H9 (cell line): ENCODE measurements around the gene LYRM2. TPM values are rescaled to one million over a fixed set of nuclear protein-coding genes. Genes with fewer than 3 reads are reported as not detected.

Experiments
- DNase-seq: peaks from one replicate; pipeline ENCODE4 v3.0.0-alpha.2; 2017
- H2AFZ ChIP-seq: one replicate; pipeline ENCODE4 v1.6.1; 2013; ENCODE audit warnings: mild to moderate bottlenecking, low read length, control low read depth, moderate library complexity
- H2AK5ac ChIP-seq: 2 replicates; pipeline ENCODE4 v1.6.1; 2013; ENCODE audit warnings: low read length, control low read depth, mixed read lengths; ENCODE audit not compliant: insufficient read length
- H2BK120ac ChIP-seq: one replicate; pipeline ENCODE4 v1.6.1; 2013; ENCODE audit warnings: low read depth, mild to moderate bottlenecking, low read length, control low read depth, inconsistent platforms; ENCODE audit not compliant: poor library complexity, severe bottlenecking
- H2BK12ac ChIP-seq: 2 replicates; pipeline ENCODE4 v1.6.1; 2013; ENCODE audit warnings: low read length, control low read depth, mixed read lengths, low read depth; ENCODE audit not compliant: insufficient read length
- H2BK15ac ChIP-seq: 2 replicates; pipeline ENCODE4 v1.6.1; 2013; ENCODE audit warnings: low read depth, low read length, control low read depth
- H2BK20ac ChIP-seq: one replicate; pipeline ENCODE4 v1.6.1; 2013; ENCODE audit warnings: low read depth, mild to moderate bottlenecking, low read length, control low read depth, inconsistent platforms; ENCODE audit not compliant: poor library complexity, severe bottlenecking
- H2BK5ac ChIP-seq: 2 replicates; pipeline ENCODE4 v1.6.1; 2013; ENCODE audit warnings: low read length, control low read depth, mixed read lengths; ENCODE audit not compliant: insufficient read length
- H3K14ac ChIP-seq: 2 replicates; pipeline ENCODE4 v1.6.1; 2013; ENCODE audit warnings: low read length, control low read depth; ENCODE audit not compliant: insufficient read depth
- H3K18ac ChIP-seq: 2 replicates; pipeline ENCODE4 v1.6.1; 2013; ENCODE audit warnings: low read depth, mild to moderate bottlenecking, mixed read lengths, low read length, control low read depth; ENCODE audit not compliant: insufficient read length
- H3K23ac ChIP-seq: 2 replicates; pipeline ENCODE4 v1.6.1; 2013; ENCODE audit warnings: low read length, control low read depth, mixed read lengths, low read depth; ENCODE audit not compliant: insufficient read length
- H3K23me2 ChIP-seq: 2 replicates; pipeline ENCODE4 v1.6.1; 2013; ENCODE audit warnings: low read depth, mild to moderate bottlenecking, mixed read lengths, low read length, control low read depth; ENCODE audit not compliant: insufficient read length, poor library complexity, severe bottlenecking
- H3K27ac ChIP-seq: 2 replicates; pipeline ENCODE4 v1.5.1; 2013; ENCODE audit warnings: low read length, control low read depth, mixed read lengths, low read depth; ENCODE audit not compliant: insufficient read length
- H3K27me3 ChIP-seq: 2 replicates; pipeline ENCODE4 v1.6.1; 2013; ENCODE audit warnings: low read length, control low read depth, inconsistent platforms; ENCODE audit not compliant: insufficient read depth
- H3K4ac ChIP-seq: 2 replicates; pipeline ENCODE4 v1.6.1; 2013; ENCODE audit warnings: low read depth, mild to moderate bottlenecking, control low read depth, inconsistent platforms, low read length, moderate library complexity
- H3K4me1 ChIP-seq: 2 replicates; pipeline ENCODE4 v1.6.1; 2013; ENCODE audit warnings: low read length, control low read depth, inconsistent platforms; ENCODE audit not compliant: insufficient read depth
- H3K4me2 ChIP-seq: 2 replicates; pipeline ENCODE4 v1.6.1; 2013; ENCODE audit warnings: low read length, control low read depth, mixed read lengths; ENCODE audit not compliant: insufficient read length, insufficient read depth
- H3K56ac ChIP-seq: 2 replicates; pipeline ENCODE4 v1.6.1; 2013; ENCODE audit warnings: low read depth, mild to moderate bottlenecking, mixed read lengths, low read length, control low read depth; ENCODE audit not compliant: insufficient read length
- H3K79me1 ChIP-seq: 2 replicates; pipeline ENCODE4 v1.6.1; 2013; ENCODE audit warnings: low read depth, mild to moderate bottlenecking, moderate library complexity, low read length, control low read depth, inconsistent platforms; ENCODE audit not compliant: insufficient read depth, poor library complexity, severe bottlenecking
- H3K79me2 ChIP-seq: 2 replicates; pipeline ENCODE4 v1.6.1; 2013; ENCODE audit warnings: low read length, control low read depth, inconsistent platforms; ENCODE audit not compliant: insufficient read depth
- H3K9ac ChIP-seq: 2 replicates; pipeline ENCODE4 v1.6.1; 2013; ENCODE audit warnings: low read length, control low read depth, mixed read lengths; ENCODE audit not compliant: insufficient read length; ENCODE audit errors: extremely low read depth
- H3K9me3 ChIP-seq: one replicate; pipeline ENCODE4 v1.6.1; 2013; ENCODE audit warnings: low read depth, low read length, inconsistent platforms; ENCODE audit not compliant: control insufficient read depth
- H3T11ph ChIP-seq: one replicate; pipeline ENCODE4 v1.6.1; 2013; ENCODE audit warnings: mild to moderate bottlenecking, low read length, control low read depth, inconsistent platforms
- H4K20me1 ChIP-seq: one replicate; pipeline ENCODE4 v1.6.1; 2013; ENCODE audit not compliant: control insufficient read depth, insufficient read length, insufficient read depth
- H4K5ac ChIP-seq: 2 replicates; pipeline ENCODE4 v1.6.1; 2013; ENCODE audit warnings: low read depth, mild to moderate bottlenecking, mixed read lengths, low read length, control low read depth; ENCODE audit not compliant: insufficient read length
- H4K8ac ChIP-seq: replicated peaks from 2 replicates; pipeline ENCODE4 v1.6.1; 2013; ENCODE audit warnings: low read length, control low read depth, mixed read lengths, low read depth; ENCODE audit not compliant: insufficient read length
- H4K91ac ChIP-seq: 2 replicates; pipeline ENCODE4 v1.6.1; 2013; ENCODE audit warnings: low read depth, mild to moderate bottlenecking, moderate library complexity, mixed read lengths, low read length, control low read depth; ENCODE audit not compliant: insufficient read length
- H3K27ac Mint-ChIP-seq, 3 experiments: 2 replicates in 2 of 3; 3 replicates in 1 of 3; pipeline ENCODE4 v1.8.0; 2020 to 2021; ENCODE audit warnings: mixed read lengths in 3 of 3, mild to moderate bottlenecking in 1 of 3, moderate library complexity in 1 of 3
- H3K27me3 Mint-ChIP-seq: 2 replicates; pipeline ENCODE4 v1.8.0; 2021; ENCODE audit warnings: low read depth, mild to moderate bottlenecking, moderate library complexity, mixed read lengths
- H3K36me3 Mint-ChIP-seq, 3 experiments: 2 replicates in 2 of 3; 3 replicates in 1 of 3; pipeline ENCODE4 v1.8.0; 2020 to 2021; ENCODE audit warnings: low read depth in 3 of 3, mixed read lengths in 3 of 3; ENCODE audit not compliant: insufficient read depth in 1 of 3
- H3K4me1 Mint-ChIP-seq, 2 experiments: 2 replicates each; pipeline ENCODE4 v1.8.0; 2020; ENCODE audit warnings: mixed read lengths in 2 of 2
- H3K4me3 Mint-ChIP-seq, 2 experiments: 2 replicates in 1 of 2; 3 replicates in 1 of 2; pipeline ENCODE4 v1.8.0; 2020 to 2021; ENCODE audit warnings: mild to moderate bottlenecking in 2 of 2, mixed read lengths in 2 of 2, moderate library complexity in 1 of 2
- H3K9me3 Mint-ChIP-seq, 2 experiments: 2 replicates in 1 of 2; 3 replicates in 1 of 2; pipeline ENCODE4 v1.8.0; 2020; ENCODE audit warnings: mild to moderate bottlenecking in 2 of 2, mixed read lengths in 2 of 2, moderate library complexity in 1 of 2
- CTCF ChIP-seq: fragments of 200-600 bp; sonication (generic); conservative IDR thresholded peaks from 3 replicates; pipeline ENCODE4 v1.8.0; 2021; ENCODE audit warnings: antibody characterized with exemption, mild to moderate bottlenecking
- WGBS: extraction: QIAGEN DNeasy Blood & Tissue Kit; methylation state at CpG from one replicate; pipeline ENCODE4 v1.1.7; 2013; ENCODE audit warnings: missing lambda C conversion rate, low lambda C conversion rate, mixed read lengths; ENCODE audit not compliant: insufficient read length; ENCODE audit errors: extremely low coverage; 5-methylcytosine and 5-hydroxymethylcytosine counted together
- total RNA-seq: library from RNA; stranded (reverse); gene quantifications from 2 replicates; pipeline ENCODE4 v1.2.1, GENCODE V29; 2021

Gene LYRM2
- total RNA-seq, 1 experiment from 2014 or later: 29.8 TPM

- H3K4me3 Mint-ChIP-seq: no peak overlapping the region
- Histone ChIP-seq H3T11ph (no peak overlapping the region), H2BK5ac (no peak overlapping the region), H2BK20ac (no peak overlapping the region), H3K9me3 (no peaks in the 10 kb centered on the region), H3K4ac (no peak overlapping the region), H2AFZ (no peak overlapping the region), H4K8ac (no peak overlapping the region), H4K91ac (no peak overlapping the region), H3K9ac (no peak overlapping the region), H4K5ac (no peak overlapping the region), H4K20me1 (no peaks in the 10 kb centered on the region), H3K18ac (no peak overlapping the region), H3K79me2 (no peaks in the 10 kb centered on the region), H3K23me2 (no peaks in the 10 kb centered on the region), H2BK120ac (no peak overlapping the region), H2BK12ac (no peak overlapping the region), H3K23ac (no peak overlapping the region), H2AK5ac (no peak overlapping the region), H3K14ac (no peak overlapping the region), H3K27ac (no peak overlapping the region), H3K4me1 (no peaks in the 10 kb centered on the region), H3K79me1 (no peaks in the 10 kb centered on the region), H2BK15ac (no peak overlapping the region), H3K56ac (no peak overlapping the region), H3K27me3 (no peaks in the 10 kb centered on the region), H3K4me2 (no peak overlapping the region)
- no peak for TF ChIP-seq CTCF
- no peak for DNase-seq
- peak overlapping the region in 1 of 3 experiments; percentile 54; a peak in 1 of 7 replicates for H3K27ac Mint-ChIP-seq
- H3K27me3 Mint-ChIP-seq: no peaks in the 10 kb centered on the region
- no peaks in the 10 kb centered on the region for H3K9me3 Mint-ChIP-seq
- H3K4me1 Mint-ChIP-seq: peaks cover 0 to 7% of the 10 kb centered on the region in 2 experiments; a peak in 2 of 4 replicates
- H3K36me3 Mint-ChIP-seq: peaks cover 2 to 13% (median 7%) of the 10 kb centered on the region in 3 experiments; a peak in 5 of 7 replicates
- no CpG with 5 or more reads among the region's 9 CpGs for WGBS
These were observed 8.1 kb downstream of the LYRM2 start for GRCh38 chr6:89630488-89630887.
